ENCODE data around the gene ABCD1. TPM values are rescaled to one million over a fixed set of nuclear protein-coding genes. Genes with fewer than 3 reads are reported as not detected.

ABCD1 gene
- polyA plus RNA-seq, 1 donor = 13.4 TPM

GRCh38 chrX:153781428-153782047 lies 56.9 kb downstream of the ABCD1 start:
- H3K36me3 ChIP-seq (ENCODE audit: control insufficient read depth, insufficient read depth, low read length) = peaks cover 8% of the 10 kb centered on the region
- DNase-seq = no peak
- H3K27me3 ChIP-seq (ENCODE audit: control insufficient read depth, insufficient read depth, low read length) = peaks cover 11% of the 10 kb centered on the region
- no peaks in the 10 kb centered on the region for H3K4me1 ChIP-seq (ENCODE audit: control insufficient read depth, insufficient read depth, low read length)
- no peak overlapping the region for H3K27ac ChIP-seq (ENCODE audit: low read length)
- no CpG with 5 or more reads among the region's 24 CpGs for WGBS (ENCODE audit: insufficient coverage, low lambda C conversion rate)
- H3K9me3 ChIP-seq (ENCODE audit: control insufficient read depth, low read depth, low read length) = peaks cover 3% of the 10 kb centered on the region
- H3K4me3 ChIP-seq (ENCODE audit: low read length) = no peak overlapping the region

GRCh38 chrX:153782313-153782712 lies 57.7 kb downstream of the ABCD1 start:
- Histone ChIP-seq H3K36me3 (ENCODE audit: control insufficient read depth, insufficient read depth, low read length) (peaks cover 15% of the 10 kb centered on the region), H3K9me3 (ENCODE audit: control insufficient read depth, low read depth, low read length) (peaks cover 3% of the 10 kb centered on the region), H3K4me1 (ENCODE audit: control insufficient read depth, insufficient read depth, low read length) (no peaks in the 10 kb centered on the region), H3K27me3 (ENCODE audit: control insufficient read depth, insufficient read depth, low read length) (peaks cover 11% of the 10 kb centered on the region), H3K4me3 (ENCODE audit: low read length) (no peak overlapping the region), H3K27ac (ENCODE audit: low read length) (no peak overlapping the region)
- DNase-seq = no peak
- no CpG with 5 or more reads among the region's 11 CpGs for WGBS (ENCODE audit: insufficient coverage, low lambda C conversion rate)

- H3K27ac ChIP-seq (ENCODE audit: low read length) = no peak overlapping the region
- no peak overlapping the region for H3K4me3 ChIP-seq (ENCODE audit: low read length)
- WGBS (ENCODE audit: insufficient coverage, low lambda C conversion rate) = no CpG with 5 or more reads among the region's 14 CpGs
- H3K9me3 ChIP-seq (ENCODE audit: control insufficient read depth, low read depth, low read length) = peaks cover 3% of the 10 kb centered on the region
- peaks cover 11% of the 10 kb centered on the region for H3K27me3 ChIP-seq (ENCODE audit: control insufficient read depth, insufficient read depth, low read length)
- DNase-seq = no peak
- H3K36me3 ChIP-seq (ENCODE audit: control insufficient read depth, insufficient read depth, low read length) = peaks cover 17% of the 10 kb centered on the region
- H3K4me1 ChIP-seq (ENCODE audit: control insufficient read depth, insufficient read depth, low read length) = no peaks in the 10 kb centered on the region
These were observed 58.2 kb downstream of the ABCD1 start for GRCh38 chrX:153782871-153783270.

- H3K4me3 ChIP-seq (ENCODE audit: low read length) = no peak overlapping the region
- H3K27me3 ChIP-seq (ENCODE audit: control insufficient read depth, insufficient read depth, low read length) = peaks cover 11% of the 10 kb centered on the region
- peaks cover 19% of the 10 kb centered on the region for H3K36me3 ChIP-seq (ENCODE audit: control insufficient read depth, insufficient read depth, low read length)
- WGBS (ENCODE audit: insufficient coverage, low lambda C conversion rate) = no CpG with 5 or more reads among the region's 24 CpGs
- H3K9me3 ChIP-seq (ENCODE audit: control insufficient read depth, low read depth, low read length) = peaks cover 3% of the 10 kb centered on the region
- no peaks in the 10 kb centered on the region for H3K4me1 ChIP-seq (ENCODE audit: control insufficient read depth, insufficient read depth, low read length)
- H3K27ac ChIP-seq (ENCODE audit: low read length) = no peak overlapping the region
- DNase-seq = no peak
These were observed 58.8 kb downstream of the ABCD1 start for GRCh38 chrX:153783378-153784013.

- Histone ChIP-seq H3K9me3 (ENCODE audit: control insufficient read depth, low read depth, low read length) (no peaks in the 10 kb centered on the region), H3K4me3 (ENCODE audit: low read length) (no peak overlapping the region), H3K27ac (ENCODE audit: low read length) (no peak overlapping the region), H3K4me1 (ENCODE audit: control insufficient read depth, insufficient read depth, low read length) (no peaks in the 10 kb centered on the region), H3K27me3 (ENCODE audit: control insufficient read depth, insufficient read depth, low read length) (peaks cover 11% of the 10 kb centered on the region), H3K36me3 (ENCODE audit: control insufficient read depth, insufficient read depth, low read length) (peaks cover 19% of the 10 kb centered on the region)
- WGBS (ENCODE audit: insufficient coverage, low lambda C conversion rate) = no CpG with 5 or more reads among the region's 27 CpGs
- no peak for DNase-seq
These were observed 59.8 kb downstream of the ABCD1 start for GRCh38 chrX:153784325-153784967.

- Histone ChIP-seq H3K27me3 (ENCODE audit: control insufficient read depth, insufficient read depth, low read length) (no peaks in the 10 kb centered on the region), H3K27ac (ENCODE audit: low read length) (no peak overlapping the region), H3K9me3 (ENCODE audit: control insufficient read depth, low read depth, low read length) (no peaks in the 10 kb centered on the region), H3K4me1 (ENCODE audit: control insufficient read depth, insufficient read depth, low read length) (no peaks in the 10 kb centered on the region), H3K36me3 (ENCODE audit: control insufficient read depth, insufficient read depth, low read length) (peaks cover 21% of the 10 kb centered on the region), H3K4me3 (ENCODE audit: low read length) (no peak overlapping the region)
- DNase-seq = no peak
- WGBS (ENCODE audit: insufficient coverage, low lambda C conversion rate) = no CpG with 5 or more reads among the region's 15 CpGs
These were observed 62.0 kb downstream of the ABCD1 start for GRCh38 chrX:153786669-153787068.

GRCh38 chrX:153789654-153790053 lies 65.0 kb downstream of the ABCD1 start:
- DNase-seq = no peak
- Histone ChIP-seq H3K4me3 (ENCODE audit: low read length) (no peak overlapping the region), H3K27me3 (ENCODE audit: control insufficient read depth, insufficient read depth, low read length) (no peaks in the 10 kb centered on the region), H3K9me3 (ENCODE audit: control insufficient read depth, low read depth, low read length) (no peaks in the 10 kb centered on the region), H3K36me3 (ENCODE audit: control insufficient read depth, insufficient read depth, low read length) (peaks cover 23% of the 10 kb centered on the region), H3K4me1 (ENCODE audit: control insufficient read depth, insufficient read depth, low read length) (no peaks in the 10 kb centered on the region), H3K27ac (ENCODE audit: low read length) (no peak overlapping the region)
- no CpG with 5 or more reads among the region's 12 CpGs for WGBS (ENCODE audit: insufficient coverage, low lambda C conversion rate)

GRCh38 chrX:153791104-153791852 lies 66.6 kb downstream of the ABCD1 start:
- Histone ChIP-seq H3K4me3 (ENCODE audit: low read length) (no peak overlapping the region), H3K36me3 (ENCODE audit: control insufficient read depth, insufficient read depth, low read length) (peaks cover 19% of the 10 kb centered on the region), H3K9me3 (ENCODE audit: control insufficient read depth, low read depth, low read length) (no peaks in the 10 kb centered on the region), H3K27me3 (ENCODE audit: control insufficient read depth, insufficient read depth, low read length) (no peaks in the 10 kb centered on the region), H3K4me1 (ENCODE audit: control insufficient read depth, insufficient read depth, low read length) (peaks cover 10% of the 10 kb centered on the region), H3K27ac (ENCODE audit: low read length) (no peak overlapping the region)
- no peak for DNase-seq
- WGBS (ENCODE audit: insufficient coverage, low lambda C conversion rate) = no CpG with 5 or more reads among the region's 17 CpGs

GRCh38 chrX:153792368-153792767 lies 67.7 kb downstream of the ABCD1 start:
- Histone ChIP-seq H3K4me1 (ENCODE audit: control insufficient read depth, insufficient read depth, low read length) (peaks cover 10% of the 10 kb centered on the region), H3K9me3 (ENCODE audit: control insufficient read depth, low read depth, low read length) (no peaks in the 10 kb centered on the region), H3K4me3 (ENCODE audit: low read length) (no peak overlapping the region), H3K27ac (ENCODE audit: low read length) (no peak overlapping the region), H3K36me3 (ENCODE audit: control insufficient read depth, insufficient read depth, low read length) (peaks cover 17% of the 10 kb centered on the region), H3K27me3 (ENCODE audit: control insufficient read depth, insufficient read depth, low read length) (no peaks in the 10 kb centered on the region)
- no CpG with 5 or more reads among the region's 6 CpGs for WGBS (ENCODE audit: insufficient coverage, low lambda C conversion rate)
- DNase-seq = no peak

- Histone ChIP-seq H3K27me3 (ENCODE audit: control insufficient read depth, insufficient read depth, low read length) (no peaks in the 10 kb centered on the region), H3K9me3 (ENCODE audit: control insufficient read depth, low read depth, low read length) (no peaks in the 10 kb centered on the region), H3K27ac (ENCODE audit: low read length) (peak overlapping the region; percentile 97), H3K4me3 (ENCODE audit: low read length) (peak overlapping the region; percentile 93), H3K4me1 (ENCODE audit: control insufficient read depth, insufficient read depth, low read length) (peaks cover 10% of the 10 kb centered on the region), H3K36me3 (ENCODE audit: control insufficient read depth, insufficient read depth, low read length) (peaks cover 21% of the 10 kb centered on the region)
- WGBS (ENCODE audit: insufficient coverage, low lambda C conversion rate) = no CpG with 5 or more reads among the region's 7 CpGs
- DNase-seq = peak in 1 of 2 donors; percentile 19
These were observed 68.6 kb downstream of the ABCD1 start for GRCh38 chrX:153793291-153793690.

All from large intestine (tissue), 3 donors.